HG03135 (cell line): Measurements from ENCODE around the gene BRSK2.
"Not testable (repeated sequence)": the region's sequence is repeated elsewhere in the genome, so short reads cannot be mapped to it uniquely, and the experiment has no call there.

Source experiments
- ATAC-seq: cut with Tn5 transposase; IDR thresholded peaks from one replicate; pipeline ENCODE4 v1.9.1; 2021; ENCODE audit warnings: mild to moderate bottlenecking, moderate library complexity; ENCODE audit not compliant: unreplicated experiment

Gene BRSK2

GRCh38 chr11:1508491-1508891 lies 118.8 kb downstream of the BRSK2 start:
- ATAC-seq = no peak

DNA sequence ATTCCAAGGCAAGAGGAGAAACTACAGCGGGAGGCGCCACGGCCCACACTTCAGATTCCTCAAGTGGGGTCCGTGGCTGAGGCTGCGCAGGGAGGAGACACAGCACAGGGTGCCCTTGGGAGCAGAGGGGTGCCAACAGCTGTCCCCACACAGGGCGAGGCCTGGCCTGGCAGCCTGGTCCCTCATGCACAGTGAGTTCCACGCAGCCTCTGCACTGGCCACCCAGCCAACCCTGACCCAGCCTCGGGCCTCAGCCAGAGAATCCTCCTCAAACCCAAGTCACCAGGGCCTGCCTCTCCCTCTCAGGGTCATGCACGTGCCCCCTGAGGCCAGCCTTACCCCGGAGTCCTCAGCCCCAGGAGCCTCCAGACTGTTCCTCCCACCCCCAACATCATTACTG lies 119.3 kb downstream of the BRSK2 start:
- ATAC-seq = no peak

GRCh38 chr11:1509626-1510255 lies 120.0 kb downstream of the BRSK2 start:
- ATAC-seq = no peak

DNA sequence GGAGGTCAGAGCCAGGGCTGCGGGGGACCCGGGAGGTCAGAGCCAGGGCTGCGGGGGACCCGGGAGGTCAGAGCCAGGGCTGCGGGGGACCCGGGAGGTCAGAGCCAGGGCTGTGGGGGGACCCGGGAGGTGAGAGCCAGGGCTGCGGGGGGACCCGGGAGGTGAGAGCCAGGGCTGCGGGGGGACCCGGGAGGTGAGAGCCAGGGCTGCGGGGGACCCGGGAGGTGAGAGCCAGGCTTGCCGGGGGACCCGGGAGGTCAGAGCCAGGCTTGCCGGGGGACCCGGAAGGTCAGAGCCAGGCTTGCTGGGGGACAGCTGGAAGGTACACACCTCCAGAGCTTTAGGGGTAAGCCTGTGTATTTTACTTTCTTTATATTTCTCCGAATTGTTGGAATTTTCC lies 120.6 kb downstream of the BRSK2 start:
- ATAC-seq = not testable (repeated sequence)

DNA sequence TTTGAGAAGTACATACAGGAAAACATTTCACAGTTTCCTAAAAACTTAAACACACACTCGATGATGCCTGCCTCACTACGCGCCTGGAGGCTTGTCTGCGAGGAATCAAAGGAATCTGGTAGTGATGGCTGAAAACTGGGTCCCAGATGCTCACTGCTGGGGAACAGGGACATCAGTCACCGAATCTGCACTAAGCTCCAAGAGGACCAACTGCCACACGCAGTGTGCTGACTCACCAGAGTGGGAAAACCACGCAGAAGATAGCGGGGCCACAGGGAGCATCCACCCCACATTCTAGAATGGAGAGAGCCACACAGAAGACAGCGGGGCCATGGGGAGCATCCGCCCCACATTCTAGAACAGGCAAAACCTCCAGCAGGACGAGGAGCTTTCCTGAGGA lies 121.2 kb downstream of the BRSK2 start:
- ATAC-seq = no peak

- ATAC-seq = no peak
Observed at GRCh38 chr11:1511937-1512496, 122.3 kb downstream of the BRSK2 start.
